ENCODE data around the gene PRKG1.

- TF ChIP-seq CREB1 (CRISPR knock-in tag; IDR thresholded peaks at IDR 0.05; ENCODE audit: low read depth): no peak
- TF ChIP-seq CTCF (conservative IDR thresholded peaks at IDR 0.05; ENCODE audit: low read depth in 2 of 2): peak; percentile 86 to 96
- no peak for TF ChIP-seq REST (IDR thresholded peaks at IDR 0.05; ENCODE audit: unreplicated experiment)
- TF ChIP-seq EZH2 (IDR thresholded peaks at IDR 0.05; ENCODE audit: low read depth, unreplicated experiment): no peak
- no peak for TF ChIP-seq POLR2AphosphoS5 (IDR thresholded peaks at IDR 0.05; ENCODE audit: low read depth)
- no peak for TF ChIP-seq ETS1 (IDR thresholded peaks at IDR 0.05)
- TF ChIP-seq ZNF462 (CRISPR knock-in tag; IDR thresholded peaks at IDR 0.05): no peak
These were observed 348.2 kb downstream of the PRKG1 start for GRCh38 chr10:51422311-51423120.

Measured in GM23338 (cell line).